GM04503 (cell line): Measurements from ENCODE around the gene ICAM4.

Experiments
- DNase-seq: peaks from one replicate; pipeline ENCODE4 v3.0.0-alpha.2; 2012; ENCODE audit warnings: low read depth

The ICAM4 gene

DNA sequence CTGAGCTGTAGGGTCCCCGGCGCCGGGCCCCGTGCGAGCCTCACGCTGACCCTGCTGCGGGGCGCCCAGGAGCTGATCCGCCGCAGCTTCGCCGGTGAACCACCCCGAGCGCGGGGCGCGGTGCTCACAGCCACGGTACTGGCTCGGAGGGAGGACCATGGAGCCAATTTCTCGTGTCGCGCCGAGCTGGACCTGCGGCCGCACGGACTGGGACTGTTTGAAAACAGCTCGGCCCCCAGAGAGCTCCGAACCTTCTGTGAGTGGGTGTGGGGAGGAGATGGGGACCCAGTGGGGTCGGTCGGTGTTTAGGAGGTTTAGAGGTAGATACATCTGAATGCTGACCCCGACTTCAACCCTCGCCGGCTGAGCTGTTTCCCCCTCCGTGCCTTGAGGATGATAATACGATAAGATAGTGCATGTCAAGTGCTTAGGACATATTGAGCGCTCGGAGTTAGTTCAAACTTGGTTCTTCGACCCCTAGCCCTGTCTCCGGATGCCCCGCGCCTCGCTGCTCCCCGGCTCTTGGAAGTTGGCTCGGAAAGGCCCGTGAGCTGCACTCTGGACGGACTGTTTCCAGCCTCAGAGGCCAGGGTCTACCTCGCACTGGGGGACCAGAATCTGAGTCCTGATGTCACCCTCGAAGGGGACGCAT is 4.9 kb downstream of the ICAM4 start:
- no peak for DNase-seq

DNA sequence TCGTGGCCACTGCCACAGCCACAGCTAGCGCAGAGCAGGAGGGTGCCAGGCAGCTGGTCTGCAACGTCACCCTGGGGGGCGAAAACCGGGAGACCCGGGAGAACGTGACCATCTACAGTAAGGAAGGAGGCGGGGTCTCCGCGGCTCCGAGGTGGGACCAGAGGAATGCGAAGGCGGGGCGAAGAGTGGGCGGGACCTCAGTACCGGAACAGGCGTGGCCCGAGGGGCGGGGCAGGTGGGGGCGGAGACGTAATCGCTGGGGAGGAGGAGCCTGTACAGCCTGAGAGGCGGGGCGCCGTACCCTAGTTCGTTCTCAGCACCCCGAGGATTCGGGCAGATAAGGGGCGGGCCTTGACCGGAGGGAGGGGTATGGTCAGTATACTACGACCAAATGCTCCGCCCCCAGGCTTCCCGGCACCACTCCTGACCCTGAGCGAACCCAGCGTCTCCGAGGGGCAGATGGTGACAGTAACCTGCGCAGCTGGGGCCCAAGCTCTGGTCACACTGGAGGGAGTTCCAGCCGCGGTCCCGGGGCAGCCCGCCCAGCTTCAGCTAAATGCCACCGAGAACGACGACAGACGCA is 5.5 kb downstream of the ICAM4 start:
- no peak for DNase-seq

DNA sequence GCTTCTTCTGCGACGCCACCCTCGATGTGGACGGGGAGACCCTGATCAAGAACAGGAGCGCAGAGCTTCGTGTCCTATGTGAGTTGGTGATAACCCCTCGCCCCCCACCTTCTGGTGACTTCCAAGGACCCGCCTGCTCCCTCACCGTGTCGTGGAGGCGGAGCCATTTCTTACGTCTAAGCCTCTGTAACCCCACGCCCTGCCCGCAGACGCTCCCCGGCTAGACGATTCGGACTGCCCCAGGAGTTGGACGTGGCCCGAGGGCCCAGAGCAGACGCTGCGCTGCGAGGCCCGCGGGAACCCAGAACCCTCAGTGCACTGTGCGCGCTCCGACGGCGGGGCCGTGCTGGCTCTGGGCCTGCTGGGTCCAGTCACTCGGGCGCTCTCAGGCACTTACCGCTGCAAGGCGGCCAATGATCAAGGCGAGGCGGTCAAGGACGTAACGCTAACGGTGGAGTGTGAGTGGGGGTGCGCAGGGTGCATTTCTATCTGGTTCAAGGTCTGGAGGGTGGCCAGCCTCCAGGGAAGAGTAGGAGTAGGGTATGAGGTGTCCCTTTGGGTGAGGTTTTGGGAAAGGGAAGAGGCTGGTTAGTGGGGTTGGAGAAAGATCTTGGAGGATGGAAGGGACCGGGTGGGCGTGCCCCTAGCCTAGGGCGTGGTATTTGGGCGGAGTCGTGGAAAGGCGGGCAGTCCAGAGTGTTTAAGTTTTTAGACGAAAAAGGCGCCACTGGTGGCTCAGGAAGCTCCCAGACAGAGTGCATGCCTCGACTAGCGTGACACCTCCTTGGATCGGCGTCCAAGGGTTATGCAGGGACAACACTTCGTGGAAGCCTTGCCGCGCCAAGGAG is 6.3 kb downstream of the ICAM4 start:
- DNase-seq, result no peak

DNA sequence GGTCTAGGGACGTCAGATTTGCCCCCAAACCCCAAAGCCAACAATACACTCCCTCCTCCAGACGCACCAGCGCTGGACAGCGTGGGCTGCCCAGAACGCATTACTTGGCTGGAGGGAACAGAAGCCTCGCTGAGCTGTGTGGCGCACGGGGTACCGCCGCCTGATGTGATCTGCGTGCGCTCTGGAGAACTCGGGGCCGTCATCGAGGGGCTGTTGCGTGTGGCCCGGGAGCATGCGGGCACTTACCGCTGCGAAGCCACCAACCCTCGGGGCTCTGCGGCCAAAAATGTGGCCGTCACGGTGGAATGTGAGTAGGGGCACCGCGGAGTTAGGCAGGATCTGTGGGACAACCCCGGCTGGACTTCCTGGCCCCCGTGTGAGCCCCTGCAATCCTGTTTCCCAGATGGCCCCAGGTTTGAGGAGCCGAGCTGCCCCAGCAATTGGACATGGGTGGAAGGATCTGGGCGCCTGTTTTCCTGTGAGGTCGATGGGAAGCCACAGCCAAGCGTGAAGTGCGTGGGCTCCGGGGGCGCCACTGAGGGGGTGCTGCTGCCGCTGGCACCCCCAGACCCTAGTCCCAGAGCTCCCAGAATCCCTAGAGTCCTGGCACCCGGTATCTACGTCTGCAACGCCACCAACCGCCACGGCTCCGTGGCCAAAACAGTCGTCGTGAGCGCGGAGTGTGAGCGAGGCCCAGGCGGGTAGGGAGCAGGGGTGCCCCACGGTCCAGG is 7.0 kb downstream of the ICAM4 start:
- no peak for DNase-seq

DNA sequence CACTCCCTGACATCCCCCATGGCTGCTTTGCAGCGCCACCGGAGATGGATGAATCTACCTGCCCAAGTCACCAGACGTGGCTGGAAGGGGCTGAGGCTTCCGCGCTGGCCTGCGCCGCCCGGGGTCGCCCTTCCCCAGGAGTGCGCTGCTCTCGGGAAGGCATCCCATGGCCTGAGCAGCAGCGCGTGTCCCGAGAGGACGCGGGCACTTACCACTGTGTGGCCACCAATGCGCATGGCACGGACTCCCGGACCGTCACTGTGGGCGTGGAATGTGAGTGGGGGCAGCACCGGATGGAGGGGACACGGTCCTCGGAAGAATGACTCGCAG is 7.6 kb downstream of the ICAM4 start:
- no peak for DNase-seq

DNA sequence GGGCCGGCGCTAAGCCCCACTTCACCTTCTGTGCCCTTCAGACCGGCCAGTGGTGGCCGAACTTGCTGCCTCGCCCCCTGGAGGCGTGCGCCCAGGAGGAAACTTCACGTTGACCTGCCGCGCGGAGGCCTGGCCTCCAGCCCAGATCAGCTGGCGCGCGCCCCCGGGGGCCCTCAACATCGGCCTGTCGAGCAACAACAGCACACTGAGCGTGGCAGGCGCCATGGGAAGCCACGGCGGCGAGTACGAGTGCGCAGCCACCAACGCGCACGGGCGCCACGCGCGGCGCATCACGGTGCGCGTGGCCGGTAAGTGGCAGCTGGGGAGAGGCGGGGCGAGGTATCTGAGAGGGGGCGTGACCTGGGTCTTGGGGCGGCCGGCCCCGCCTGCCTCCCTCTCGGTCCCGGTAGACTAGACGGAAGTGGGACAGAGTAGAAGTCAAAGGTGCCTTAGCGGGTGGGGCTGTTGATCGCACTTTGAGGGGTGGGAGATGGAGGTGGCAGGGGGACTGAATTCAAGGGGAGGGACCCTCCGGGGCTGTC is 8.6 kb downstream of the ICAM4 start:
- no peak for DNase-seq

DNA sequence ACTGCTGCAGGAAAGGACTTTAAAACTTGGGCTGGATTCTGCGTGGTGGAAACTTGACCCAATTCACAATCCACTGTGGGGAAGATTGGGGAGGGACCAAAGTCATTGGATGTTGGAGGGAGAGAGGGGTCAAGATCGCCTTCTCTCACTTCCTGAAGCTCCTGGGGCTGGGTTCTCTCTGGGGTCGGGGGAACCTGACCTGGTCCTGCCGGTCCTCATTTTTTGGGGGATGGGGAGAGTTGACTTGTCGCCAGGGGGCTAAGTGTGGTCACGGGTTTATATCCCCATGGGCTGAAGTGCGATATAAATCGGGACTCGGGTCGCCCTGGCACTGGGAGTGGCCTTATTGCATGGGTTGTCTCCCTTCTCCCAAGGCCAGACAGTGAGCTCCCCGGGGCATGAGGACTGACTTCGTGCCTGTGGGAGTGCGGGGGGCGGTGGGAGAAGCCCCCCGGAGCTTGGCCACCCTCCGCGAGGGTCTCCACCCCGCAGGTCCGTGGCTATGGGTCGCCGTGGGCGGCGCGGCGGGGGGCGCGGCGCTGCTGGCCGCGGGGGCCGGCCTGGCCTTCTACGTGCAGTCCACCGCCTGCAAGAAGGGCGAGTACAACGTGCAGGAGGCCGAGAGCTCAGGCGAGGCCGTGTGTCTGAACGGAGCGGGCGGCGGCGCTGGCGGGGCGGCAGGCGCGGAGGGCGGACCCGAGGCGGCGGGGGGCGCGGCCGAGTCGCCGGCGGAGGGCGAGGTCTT is 9.3 kb downstream of the ICAM4 start:
- DNase-seq, result no peak

DNA sequence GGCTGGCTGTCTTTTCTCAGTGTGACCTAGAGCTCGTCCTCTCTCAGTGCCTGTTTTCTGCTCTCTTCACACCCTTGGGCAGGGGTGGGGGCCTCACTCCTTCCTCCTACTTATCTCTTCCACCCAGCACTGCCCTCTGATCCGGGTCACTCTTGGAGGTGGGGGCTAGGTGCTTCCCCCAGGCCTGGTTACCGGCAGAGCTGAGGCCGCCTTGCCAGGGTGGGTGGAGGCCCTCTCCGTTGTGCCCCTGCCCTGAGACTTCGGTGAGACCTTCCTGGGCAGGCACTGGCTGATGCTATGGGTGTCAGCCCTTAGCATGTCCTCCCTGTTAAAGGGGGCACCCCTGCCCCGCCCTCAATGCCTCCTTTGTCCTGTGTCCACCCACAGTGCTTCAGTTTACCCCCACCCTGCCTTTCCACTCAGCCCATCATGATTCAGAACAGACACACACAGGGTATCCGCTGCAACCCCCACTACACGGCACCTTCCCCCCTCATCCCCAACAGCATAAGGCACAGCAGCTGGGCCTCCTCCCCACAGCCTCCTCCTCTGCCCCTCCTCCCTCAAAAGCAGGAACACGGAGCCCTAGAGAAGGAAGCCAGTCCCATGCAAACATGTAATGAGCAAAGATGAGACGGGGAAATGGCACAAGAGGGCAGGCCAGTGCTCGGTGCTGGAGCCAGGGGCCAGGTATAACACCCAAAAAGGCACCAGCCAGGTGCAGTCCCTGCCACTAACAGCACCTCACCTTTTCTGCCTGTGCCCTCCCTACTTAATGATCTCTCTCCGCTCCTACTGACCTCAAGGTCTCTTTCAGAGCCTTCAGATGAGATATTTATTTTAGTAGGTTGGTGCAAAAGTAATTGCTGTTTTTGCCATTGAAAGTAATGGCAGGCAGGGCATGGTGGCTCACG is 13.0 kb downstream of the ICAM4 start:
- DNase-seq, result no peak

DNA sequence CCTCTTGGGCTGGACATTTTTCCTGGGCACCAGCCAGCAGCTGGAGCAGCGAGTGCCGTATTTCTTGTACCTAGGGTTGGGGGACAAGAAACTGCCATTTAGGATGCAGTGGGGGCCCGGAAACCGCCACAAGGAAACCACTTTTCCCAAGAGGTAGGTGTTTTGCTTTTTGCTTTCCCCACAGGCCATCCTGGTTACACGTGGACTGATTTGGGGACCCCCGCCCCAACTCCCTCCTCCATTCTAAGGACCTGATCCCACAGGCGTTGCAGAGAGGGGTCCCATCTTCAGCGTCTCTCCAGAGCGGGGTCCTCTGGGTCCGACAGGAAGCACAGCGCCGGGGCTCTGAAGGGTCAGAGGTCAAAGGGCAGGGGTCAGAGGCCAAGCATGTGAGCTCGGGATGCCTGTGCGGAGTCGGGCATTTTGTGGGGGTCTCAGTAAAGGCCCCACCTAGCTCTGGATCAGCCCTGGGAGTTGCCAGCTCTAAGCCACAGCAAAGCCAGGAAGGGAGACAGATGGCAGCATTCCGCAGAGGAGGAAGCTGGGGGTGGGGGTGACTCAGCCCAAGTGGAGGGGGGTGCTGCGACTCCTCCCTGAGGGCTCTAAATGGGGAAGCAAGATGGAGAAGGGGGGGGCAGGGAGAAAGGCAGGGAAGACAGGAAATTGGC is 18.5 kb downstream of the ICAM4 start:
- no peak for DNase-seq

DNA sequence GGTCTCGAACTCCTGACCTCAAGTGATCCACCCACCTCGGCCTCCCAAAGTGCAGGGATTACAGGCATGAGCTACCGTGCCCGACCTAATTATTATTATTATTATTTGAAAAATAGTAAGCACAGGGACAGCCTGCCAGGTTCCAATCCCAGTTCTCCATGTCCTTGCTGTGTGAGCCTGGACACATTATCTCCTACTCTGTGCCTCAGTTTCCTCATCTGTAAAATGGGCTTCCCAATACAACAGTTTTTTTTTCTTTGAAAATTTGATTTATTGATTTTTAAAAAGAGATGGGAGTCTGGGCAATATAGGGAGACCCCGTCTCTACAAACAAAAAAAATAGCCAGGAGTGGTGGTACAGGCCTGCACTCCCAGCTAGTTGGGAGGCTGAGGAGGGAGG is 19.6 kb downstream of the ICAM4 start:
- DNase-seq, result no peak

DNA sequence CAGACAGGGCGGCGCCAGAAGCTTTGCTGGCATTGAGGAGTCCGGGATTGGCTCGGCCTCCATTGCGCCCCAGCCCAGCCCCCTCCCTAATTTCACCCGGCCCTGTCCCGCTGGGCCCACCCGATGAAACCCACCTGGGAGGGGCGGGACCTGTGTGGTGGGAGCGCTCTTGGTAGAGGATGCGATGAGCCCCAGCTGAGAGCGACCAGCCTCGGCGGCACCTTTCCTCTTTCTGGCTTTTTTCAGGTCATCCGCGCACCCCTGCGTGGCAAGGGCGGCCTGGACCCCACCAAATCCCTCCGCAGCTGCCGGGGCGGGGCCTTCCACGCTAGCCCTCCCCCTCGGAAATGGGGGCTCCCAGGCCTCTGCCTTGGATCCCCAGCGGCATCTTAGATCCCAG is 22.7 kb downstream of the ICAM4 start, which contains the start of gene ZGLP1:
ZGLP1 (minus strand) TSS at position 393 of the 400 bp plus-strand sequence.
- DNase-seq, result no peak

DNA sequence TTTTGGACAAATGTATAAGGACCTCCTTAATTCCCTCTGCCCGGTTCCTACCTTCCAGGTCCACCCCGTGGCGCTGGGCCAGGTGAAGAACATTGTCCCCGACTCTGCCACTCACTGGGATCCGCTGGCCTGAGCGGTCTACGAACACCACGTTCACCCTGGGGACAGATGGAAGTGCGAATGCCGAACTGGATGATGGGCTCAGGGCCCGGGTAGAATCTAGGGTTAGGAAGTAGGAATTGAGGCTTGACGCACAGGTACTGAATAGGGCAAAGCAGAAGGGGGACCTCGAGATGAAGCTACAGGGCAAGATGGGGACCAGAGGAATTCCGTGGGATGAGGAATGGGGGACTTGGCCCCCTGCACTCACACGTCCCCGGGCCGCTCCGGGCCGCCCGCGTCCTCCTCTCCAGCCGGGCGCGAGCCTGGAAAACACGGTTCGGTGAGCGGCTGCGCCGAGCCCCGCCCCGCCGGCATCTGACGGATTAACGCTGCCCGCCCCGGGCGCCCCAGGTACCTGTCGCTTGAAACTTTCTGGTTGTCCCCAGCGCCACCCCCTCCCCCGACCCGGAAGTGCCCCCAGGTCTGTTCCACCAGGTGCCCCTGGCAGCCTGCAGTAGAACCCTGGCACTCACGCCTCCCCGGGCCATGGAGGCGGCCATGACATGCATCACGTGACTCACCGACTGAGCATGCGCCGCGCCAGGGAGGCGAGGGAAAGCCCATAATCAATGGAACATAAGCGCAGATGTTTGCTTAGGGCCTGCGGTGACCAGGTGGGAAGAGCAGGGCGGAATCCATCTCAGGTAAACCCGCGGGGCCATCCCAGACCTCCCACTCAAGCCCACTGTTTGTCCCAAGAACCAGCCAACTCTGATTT is 28.8 kb downstream of the ICAM4 start, which contains the start of gene FDX2:
FDX2 (minus strand) TSS at position 681 of the 880 bp plus-strand sequence; CDS start at position 662, 19 bp downstream.
- DNase-seq, result no peak

DNA sequence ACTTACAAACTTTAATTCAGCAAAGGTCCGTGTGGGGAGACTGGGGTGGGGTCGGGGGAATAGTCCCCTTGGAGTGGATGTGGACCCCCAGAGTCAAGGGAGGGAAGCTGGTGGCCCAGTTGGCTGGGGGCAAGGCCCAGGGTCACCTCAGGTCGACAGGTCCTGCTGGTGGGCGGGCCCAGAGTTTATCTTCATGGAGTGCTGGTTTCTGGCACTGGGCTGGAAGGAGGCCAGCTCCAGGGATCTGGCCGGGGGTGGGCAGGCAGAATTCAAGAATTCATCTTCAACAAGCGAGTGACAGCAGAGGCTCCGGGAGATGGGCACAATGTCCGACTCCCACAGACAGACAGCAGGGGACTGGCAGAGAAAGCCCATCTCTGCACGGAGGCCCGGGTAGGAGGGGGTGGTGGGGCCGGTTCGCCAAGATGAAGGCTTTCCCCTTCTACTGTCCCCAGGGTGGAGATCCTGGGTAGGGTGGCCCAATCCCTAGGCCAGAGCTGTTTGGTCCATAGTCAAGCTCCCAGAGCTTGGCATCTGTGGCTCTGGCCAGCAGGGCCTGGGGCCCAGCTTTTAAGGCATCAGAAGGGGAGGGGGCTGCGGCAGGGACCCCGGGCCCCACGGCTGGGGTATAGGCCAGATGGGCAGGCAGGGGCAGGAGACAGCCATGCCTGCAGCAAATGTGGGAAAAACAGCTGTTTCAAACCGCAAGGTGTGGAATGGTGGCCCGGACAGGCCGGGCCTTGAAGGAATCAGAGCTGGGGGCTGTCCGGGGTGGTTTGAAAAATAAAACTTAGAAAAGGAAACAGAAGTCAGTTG is 29.7 kb downstream of the ICAM4 start:
- no peak for DNase-seq

DNA sequence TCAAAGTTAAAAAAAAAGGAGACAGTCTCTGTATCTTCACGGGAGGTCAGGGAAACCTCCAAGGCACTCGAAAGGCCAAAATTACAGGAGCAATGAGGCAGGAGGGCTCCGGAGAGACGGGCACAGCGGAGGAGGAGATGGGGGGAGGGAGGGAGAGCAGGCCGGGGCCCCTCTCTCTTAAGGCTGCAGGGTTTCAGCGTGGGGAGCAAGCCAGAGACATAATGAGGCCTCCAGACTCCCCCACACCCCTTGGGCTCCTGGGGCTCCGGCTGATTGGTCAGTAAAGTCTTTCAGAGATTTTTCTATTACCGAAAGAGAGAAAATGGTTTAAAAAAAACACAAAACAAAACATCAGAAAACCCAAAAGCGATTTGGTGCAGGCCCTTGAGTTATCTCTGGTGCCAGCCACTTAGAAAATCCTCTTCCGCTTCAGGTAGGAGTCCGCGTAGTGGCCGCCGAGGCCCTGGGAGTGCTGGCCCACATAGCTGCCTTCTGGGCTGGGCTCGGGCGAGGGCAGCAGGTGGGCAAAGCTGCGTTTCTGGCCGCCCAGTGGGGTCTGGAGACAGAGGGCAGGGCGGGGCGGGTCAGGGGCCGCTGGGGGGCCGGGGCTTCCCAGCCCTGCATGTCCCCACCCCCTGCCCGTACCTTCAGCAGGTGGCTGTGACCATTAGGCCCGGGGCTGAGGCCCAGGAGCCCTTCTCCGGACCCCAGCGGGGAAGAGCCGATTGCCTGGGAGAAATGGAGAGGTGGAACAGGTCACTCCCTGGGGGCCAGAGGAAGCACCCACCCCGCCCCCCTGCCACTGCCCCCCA is 30.5 kb downstream of the ICAM4 start:
- DNase-seq, result no peak

DNA sequence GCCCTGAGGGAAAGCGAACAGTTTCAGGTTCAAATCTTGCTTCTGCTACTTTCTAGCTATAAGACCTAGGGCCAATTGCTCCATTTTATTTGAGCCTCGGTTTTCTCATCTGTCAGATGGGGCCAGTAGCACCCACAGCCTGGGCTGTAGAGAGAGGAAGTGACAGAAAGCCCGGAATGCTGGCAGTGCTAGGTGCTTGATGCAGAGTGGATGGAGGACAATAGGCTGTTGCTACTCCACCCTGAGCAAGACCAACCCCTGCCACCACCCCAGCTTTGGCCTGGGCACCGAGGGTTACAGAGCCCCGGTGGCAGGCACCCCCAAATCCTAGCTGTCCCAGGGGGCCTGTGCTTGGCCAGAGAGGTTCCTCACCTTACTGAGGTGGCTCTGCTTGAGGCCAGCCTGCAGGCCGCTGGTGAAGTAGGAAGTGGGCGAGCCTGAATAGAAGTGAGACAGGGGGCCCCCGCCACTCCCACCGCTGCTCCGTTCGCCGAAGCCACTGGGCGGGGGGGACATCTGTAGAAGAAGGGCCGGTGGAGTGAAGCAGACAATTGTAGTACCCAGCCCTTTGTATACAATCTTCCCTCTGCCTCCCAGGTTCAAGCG is 31.2 kb downstream of the ICAM4 start:
- no peak for DNase-seq

DNA sequence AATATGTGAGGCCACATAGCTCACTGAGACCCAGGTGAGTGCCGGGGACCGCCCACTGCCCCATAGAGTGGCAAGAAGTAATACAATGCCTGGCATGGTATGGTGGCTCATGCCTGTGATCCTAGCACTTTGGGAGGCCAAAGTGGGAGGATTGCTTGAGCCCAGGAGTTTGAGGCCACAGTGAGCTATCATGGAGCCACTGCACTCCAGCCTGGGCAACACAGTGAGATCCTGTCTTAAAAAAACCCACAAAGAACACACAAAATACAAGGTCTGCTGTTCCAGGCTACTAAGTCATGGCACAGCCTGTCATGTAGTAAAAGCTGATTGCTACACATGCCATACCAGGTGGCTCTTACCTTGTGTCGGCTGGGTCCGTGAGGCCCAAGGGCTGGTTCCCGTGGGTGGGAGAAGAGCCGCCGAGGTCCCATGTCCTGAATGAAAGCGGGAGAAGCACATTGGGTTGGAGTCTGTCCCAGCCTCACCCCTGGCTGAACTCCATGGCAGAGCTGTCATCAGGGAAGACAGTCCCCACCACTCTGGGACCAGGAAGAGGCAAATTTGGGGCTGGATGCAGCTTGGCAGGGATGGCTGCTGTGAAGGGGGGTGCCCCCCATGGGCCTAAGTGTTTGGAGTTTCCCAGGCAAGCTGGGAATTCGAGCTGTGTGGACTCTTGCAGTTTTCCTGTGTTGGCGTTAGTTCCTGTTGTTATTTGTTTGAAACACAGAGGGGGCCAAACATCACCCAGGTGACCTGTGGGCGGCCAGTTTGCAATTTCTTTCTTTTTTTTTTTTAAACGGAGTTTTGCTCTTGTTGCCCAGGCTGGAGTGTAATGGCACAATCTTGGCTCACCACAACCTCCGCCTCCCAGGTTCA is 32.3 kb downstream of the ICAM4 start:
- DNase-seq, result no peak
